HepG2 (cell line): ENCODE data around the gene PRPS1L1. TPM values are rescaled to one million over a fixed set of nuclear protein-coding genes. Genes with fewer than 3 reads are reported as not detected.

Source experiments
- ATAC-seq: fragments of 200-7000 bp; cut with Tn5 transposase; 3 replicates; pipeline ENCODE4 v1.9.1; 2020; ENCODE audit warnings: mild to moderate bottlenecking, moderate library complexity
- BruUV-seq: library from RNA; stranded (reverse); fragments of 400-500 nt; replicated peaks from 2 replicates; lab custom pipeline; 2021; lab: Mats Ljungman, UMichigan
- CTCF ChIA-PET: fragments of 300-600 bp; formaldehyde crosslinking; extraction: SDS; loops from one replicate; lab custom pipeline; 2021; ENCODE audit warnings: low total read pairs, inconsistent platforms, low intra/inter-chr PET ratio; lab: Yijun Ruan, JAX
- POLR2A ChIA-PET: fragments of 350-600 bp; sonication (Branson Sonifier 250); formaldehyde crosslinking; loops from one replicate; lab custom pipeline; 2020; ENCODE audit warnings: antibody characterized with exemption, inconsistent platforms; lab: Yijun Ruan, JAX
- DNase-seq: peaks from one replicate; pipeline ENCODE4 v3.0.0-alpha.2; 2015; ENCODE audit warnings: low spot score
- FAIRE-seq: peaks from 3 replicates; lab custom pipeline; 2011; peaks lifted over from hg19 to GRCh38; lab: Jason Lieb, UNC
- H2AFZ ChIP-seq: one replicate; pipeline ENCODE4 v1.6.1; 2011; ENCODE audit warnings: low read length, inconsistent platforms
- H3K27ac ChIP-seq: fragments of 300-600 bp; 3 replicates; pipeline ENCODE4 v1.8.0; 2011; ENCODE audit warnings: mixed run types, mild to moderate bottlenecking, mixed read lengths, low read length, inconsistent platforms; ENCODE audit not compliant: insufficient read depth; ENCODE audit errors: extremely low read length
- H3K27me3 ChIP-seq, 2 experiments: fragments of 200-600 bp in 1 of 2; 2 replicates in 1 of 2; 3 replicates in 1 of 2; pipeline versions ENCODE4 v1.6.0 to v1.8.0; 2011; ENCODE audit warnings: low read length in 2 of 2, mild to moderate bottlenecking in 2 of 2, moderate library complexity in 2 of 2, inconsistent platforms in 1 of 2; ENCODE audit not compliant: insufficient read depth in 2 of 2, control insufficient read depth in 1 of 2
- H3K36me3 ChIP-seq, 2 experiments: fragments of 200-600 bp in 1 of 2; replicated peaks in 1 of 2; 2 replicates in 1 of 2; 3 replicates in 1 of 2; pipeline versions ENCODE4 v1.5.1 to v1.8.0; 2011; ENCODE audit warnings: low read length in 2 of 2, inconsistent platforms in 1 of 2; ENCODE audit not compliant: insufficient read depth in 2 of 2, control insufficient read depth in 1 of 2
- H3K4me1 ChIP-seq: 2 replicates; pipeline ENCODE4 v1.5.1; 2012; ENCODE audit warnings: low read length, inconsistent platforms; ENCODE audit not compliant: insufficient read depth
- H3K4me2 ChIP-seq: 2 replicates; pipeline ENCODE4 v1.6.0; 2011; ENCODE audit warnings: low read depth, low read length, inconsistent platforms
- H3K4me3 ChIP-seq, 3 experiments: fragments of 200-600 bp in 1 of 3; sonication (generic), shearing (Covaris generic) in 1 of 3; replicated peaks in 1 of 3; 2 replicates each; pipeline ENCODE4 v1.5.1; 2011 to 2016; ENCODE audit warnings: low read length in 3 of 3, inconsistent platforms in 2 of 3, low read depth in 2 of 3, mild to moderate bottlenecking in 2 of 3, control low read depth in 1 of 3, mixed read lengths in 1 of 3; ENCODE audit not compliant: insufficient read depth in 1 of 3
- H3K79me2 ChIP-seq: one replicate; pipeline ENCODE4 v1.6.1; 2011; ENCODE audit warnings: low read length, inconsistent platforms; ENCODE audit not compliant: insufficient read depth
- H3K9ac ChIP-seq: 2 replicates; pipeline ENCODE4 v1.6.0; 2011; ENCODE audit warnings: mild to moderate bottlenecking, low read depth, low read length, inconsistent platforms; ENCODE audit not compliant: insufficient read depth
- H3K9me3 ChIP-seq: 2 replicates; pipeline ENCODE4 v1.5.1; 2012; ENCODE audit warnings: mild to moderate bottlenecking, low read length
- H4K20me1 ChIP-seq: 2 replicates; pipeline ENCODE4 v1.6.0; 2011; ENCODE audit warnings: inconsistent platforms, mild to moderate bottlenecking, low read length, moderate library complexity; ENCODE audit not compliant: insufficient read depth
- DBP ChIP-seq: sonication (generic); formaldehyde crosslinking; IDR thresholded peaks from 2 replicates; pipeline ENCODE4 v1.4.0; 2020; ENCODE audit warnings: missing genetic modification reagents; ENCODE audit errors: not compliant biosample characterization
- GATAD2A ChIP-seq: IDR thresholded peaks from 2 replicates; pipeline ENCODE4 v1.6.1; 2016
- HMG20B ChIP-seq: conservative IDR thresholded peaks from 2 replicates; pipeline ENCODE4 v1.6.1; 2016; ENCODE audit warnings: missing genetic modification reagents, missing compliant biosample characterization
- SATB2 ChIP-seq: sonication (generic); formaldehyde crosslinking; IDR thresholded peaks from 2 replicates; pipeline ENCODE4 v1.5.0; 2020; ENCODE audit warnings: missing genetic modification reagents
- TGIF2 ChIP-seq: IDR thresholded peaks from 2 replicates; pipeline ENCODE4 v1.6.1; 2016; ENCODE audit warnings: control low read depth, missing compliant biosample characterization
- TOE1 ChIP-seq: sonication (generic); formaldehyde crosslinking; IDR thresholded peaks from 2 replicates; pipeline ENCODE4 v1.4.0; 2020; ENCODE audit warnings: mild to moderate bottlenecking, missing genetic modification reagents
- ZBTB34 ChIP-seq: sonication (generic); formaldehyde crosslinking; IDR thresholded peaks from 2 replicates; pipeline ENCODE4 v1.8.0; 2022; ENCODE audit warnings: mild to moderate bottlenecking, missing genetic modification reagents
- ZKSCAN5 ChIP-seq: sonication (generic); formaldehyde crosslinking; IDR thresholded peaks from 2 replicates; pipeline ENCODE4 v1.5.1; 2020; ENCODE audit warnings: mild to moderate bottlenecking, missing genetic modification reagents
- ZNF205 ChIP-seq: IDR thresholded peaks from 2 replicates; pipeline ENCODE4 v1.6.1; 2018; ENCODE audit warnings: missing biosample characterization, missing genetic modification reagents
- ZNF343 ChIP-seq: sonication (generic); formaldehyde crosslinking; IDR thresholded peaks from 2 replicates; pipeline ENCODE4 v1.4.0; 2020; ENCODE audit warnings: mild to moderate bottlenecking, missing genetic modification reagents
- ZNF414 ChIP-seq: sonication (generic); formaldehyde crosslinking; IDR thresholded peaks from 2 replicates; pipeline ENCODE4 v1.5.0; 2020; ENCODE audit warnings: missing genetic modification reagents
- ZNF780A ChIP-seq: sonication (generic); formaldehyde crosslinking; IDR thresholded peaks from 2 replicates; pipeline ENCODE4 v1.8.0; 2022; ENCODE audit warnings: mild to moderate bottlenecking, missing genetic modification reagents, moderate library complexity
- ZSCAN31 ChIP-seq: sonication (generic); formaldehyde crosslinking; IDR thresholded peaks from 2 replicates; pipeline ENCODE4 v1.5.0; 2020; ENCODE audit warnings: low read depth, mild to moderate bottlenecking, missing genetic modification reagents
- WGBS: methylation state at CpG from one replicate; pipeline ENCODE4 v1.1.6; 2017; ENCODE audit warnings: low lambda C conversion rate; 5-methylcytosine and 5-hydroxymethylcytosine counted together
- in situ Hi-C: cut with HindIII; loops from 2 replicates; pipeline ENCODE4 v1.10.0; 2017; ENCODE audit warnings: low pct_unique_long_range_greater_than_20kb; ENCODE audit not compliant: extremely low pct_ligation_motif_present
- intact Hi-C: fragments of 100-400 bp; cut with micrococcal nuclease; formaldehyde crosslinking; loops from one replicate; pipeline ENCODE4 v1.10.0; 2022; ENCODE audit not compliant: unreplicated experiment
- polyA plus RNA-seq, 8 experiments: library from polyadenylated mRNA; depleted of rRNA in 3 of 8; stranded (reverse) in 7 of 8; unstranded in 1 of 8; fragments of >200 nt; fragmentation: Illumina TruSeq in 4 of 8; extraction: Trizol in 4 of 8; gene quantifications; 2 replicates each; pipeline versions ENCODE4 v1.2.1 to v1.2.3, GENCODE V29; 2011 to 2016; ENCODE audit warnings: low read depth in 4 of 8, missing spikeins in 1 of 8, mixed read lengths in 1 of 8; ENCODE audit not compliant: insufficient read depth in 1 of 8
- total RNA-seq, 5 experiments: library from RNA; depleted of rRNA; stranded (reverse); fragments of >200 nt; fragmentation: Illumina TruSeq; extraction: Trizol; gene quantifications; 2 replicates each; pipeline ENCODE4 v1.2.3, GENCODE V29; 2016; ENCODE audit warnings: low read depth in 1 of 5
- TF ChIP-seq, protein P1 (sequence below): IDR thresholded peaks from 2 replicates; pipeline ENCODE4 v1.6.1; 2016; ENCODE audit warnings: low read depth, missing genetic modification reagents, missing compliant biosample characterization

PRPS1L1 gene
- total and polyA plus RNA-seq, 2 of the 13 experiments (the other 11 are each of a cell fraction or from before 2014, with no cell fraction given): not detected

GRCh38 chr7:18036783-18037182 is 9.1 kb upstream of the PRPS1L1 start:
- intact Hi-C loops: no loop called here
- H3K4me3 ChIP-seq: no peak overlapping the region
- TF ChIP-seq ZBTB34 (CRISPR knock-in tag) (no peak), ZSCAN31 (CRISPR knock-in tag) (no peak), ZNF205 (CRISPR knock-in tag) (no peak), GATAD2A (CRISPR knock-in tag) (no peak), SATB2 (no peak), ZNF343 (CRISPR knock-in tag) (no peak), ZKSCAN5 (CRISPR knock-in tag) (no peak), ZNF780A (CRISPR knock-in tag) (no peak), TOE1 (CRISPR knock-in tag) (no peak), HMG20B (no peak), TGIF2 (CRISPR knock-in tag) (no peak), ZNF414 (CRISPR knock-in tag) (no peak), DBP (CRISPR knock-in tag) (no peak)
- TF ChIP-seq, protein P1, sequence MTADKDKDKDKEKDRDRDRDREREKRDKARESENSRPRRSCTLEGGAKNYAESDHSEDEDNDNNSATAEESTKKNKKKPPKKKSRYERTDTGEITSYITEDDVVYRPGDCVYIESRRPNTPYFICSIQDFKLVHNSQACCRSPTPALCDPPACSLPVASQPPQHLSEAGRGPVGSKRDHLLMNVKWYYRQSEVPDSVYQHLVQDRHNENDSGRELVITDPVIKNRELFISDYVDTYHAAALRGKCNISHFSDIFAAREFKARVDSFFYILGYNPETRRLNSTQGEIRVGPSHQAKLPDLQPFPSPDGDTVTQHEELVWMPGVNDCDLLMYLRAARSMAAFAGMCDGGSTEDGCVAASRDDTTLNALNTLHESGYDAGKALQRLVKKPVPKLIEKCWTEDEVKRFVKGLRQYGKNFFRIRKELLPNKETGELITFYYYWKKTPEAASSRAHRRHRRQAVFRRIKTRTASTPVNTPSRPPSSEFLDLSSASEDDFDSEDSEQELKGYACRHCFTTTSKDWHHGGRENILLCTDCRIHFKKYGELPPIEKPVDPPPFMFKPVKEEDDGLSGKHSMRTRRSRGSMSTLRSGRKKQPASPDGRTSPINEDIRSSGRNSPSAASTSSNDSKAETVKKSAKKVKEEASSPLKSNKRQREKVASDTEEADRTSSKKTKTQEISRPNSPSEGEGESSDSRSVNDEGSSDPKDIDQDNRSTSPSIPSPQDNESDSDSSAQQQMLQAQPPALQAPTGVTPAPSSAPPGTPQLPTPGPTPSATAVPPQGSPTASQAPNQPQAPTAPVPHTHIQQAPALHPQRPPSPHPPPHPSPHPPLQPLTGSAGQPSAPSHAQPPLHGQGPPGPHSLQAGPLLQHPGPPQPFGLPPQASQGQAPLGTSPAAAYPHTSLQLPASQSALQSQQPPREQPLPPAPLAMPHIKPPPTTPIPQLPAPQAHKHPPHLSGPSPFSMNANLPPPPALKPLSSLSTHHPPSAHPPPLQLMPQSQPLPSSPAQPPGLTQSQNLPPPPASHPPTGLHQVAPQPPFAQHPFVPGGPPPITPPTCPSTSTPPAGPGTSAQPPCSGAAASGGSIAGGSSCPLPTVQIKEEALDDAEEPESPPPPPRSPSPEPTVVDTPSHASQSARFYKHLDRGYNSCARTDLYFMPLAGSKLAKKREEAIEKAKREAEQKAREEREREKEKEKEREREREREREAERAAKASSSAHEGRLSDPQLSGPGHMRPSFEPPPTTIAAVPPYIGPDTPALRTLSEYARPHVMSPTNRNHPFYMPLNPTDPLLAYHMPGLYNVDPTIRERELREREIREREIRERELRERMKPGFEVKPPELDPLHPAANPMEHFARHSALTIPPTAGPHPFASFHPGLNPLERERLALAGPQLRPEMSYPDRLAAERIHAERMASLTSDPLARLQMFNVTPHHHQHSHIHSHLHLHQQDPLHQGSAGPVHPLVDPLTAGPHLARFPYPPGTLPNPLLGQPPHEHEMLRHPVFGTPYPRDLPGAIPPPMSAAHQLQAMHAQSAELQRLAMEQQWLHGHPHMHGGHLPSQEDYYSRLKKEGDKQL: no peak
- FAIRE-seq: no peak
- WGBS: 72% methylated on average over 3 of the region's 3 CpGs
- H3K9ac ChIP-seq: no peak overlapping the region
- in situ Hi-C loops: no loop called here
- H4K20me1 ChIP-seq: no peaks in the 10 kb centered on the region
- ChIA-PET CTCF (no interaction called here), POLR2A (no interaction called here)
- BruUV-seq: no TSS peak
- no peak overlapping the region for H2AFZ ChIP-seq
- H3K27me3 ChIP-seq: no peaks in the 10 kb centered on the region
- no peaks in the 10 kb centered on the region for H3K9me3 ChIP-seq
- no peak overlapping the region for H3K4me2 ChIP-seq
- H3K27ac ChIP-seq: no peak overlapping the region
- H3K4me1 ChIP-seq: no peaks in the 10 kb centered on the region
- DNase-seq: no peak
- H3K79me2 ChIP-seq: no peaks in the 10 kb centered on the region
- H3K36me3 ChIP-seq: no peaks in the 10 kb centered on the region
- ATAC-seq: no peak
